Measurements from ENCODE around the gene RAB11FIP4.

Gene RAB11FIP4

GRCh38 chr17:31566247-31566991 is 174.9 kb downstream of the RAB11FIP4 start:
- H3K27ac ChIP-seq = no peak overlapping the region
- TF ChIP-seq ZFX (IDR thresholded peaks at IDR 0.05; ENCODE audit: borderline replicate concordance) (no peak), CTCF (IDR thresholded peaks at IDR 0.05) (no peak)

GRCh38 chr17:31566992-31567373 is 175.5 kb downstream of the RAB11FIP4 start:
- no peak overlapping the region for H3K27ac ChIP-seq
- no peak for TF ChIP-seq CTCF (IDR thresholded peaks at IDR 0.05)
- TF ChIP-seq ZFX (IDR thresholded peaks at IDR 0.05; ENCODE audit: borderline replicate concordance) = no peak

- TF ChIP-seq ZFX (IDR thresholded peaks at IDR 0.05; ENCODE audit: borderline replicate concordance) (no peak), CTCF (IDR thresholded peaks at IDR 0.05) (no peak)
- no peak overlapping the region for H3K27ac ChIP-seq
Observed at GRCh38 chr17:31568121-31568520, 176.6 kb downstream of the RAB11FIP4 start.

GRCh38 chr17:31568539-31568938 is 177.1 kb downstream of the RAB11FIP4 start:
- H3K27ac ChIP-seq = no peak overlapping the region
- no peak for TF ChIP-seq CTCF (IDR thresholded peaks at IDR 0.05)
- no peak for TF ChIP-seq ZFX (IDR thresholded peaks at IDR 0.05; ENCODE audit: borderline replicate concordance)

- H3K27ac ChIP-seq = no peak overlapping the region
- TF ChIP-seq ZFX (IDR thresholded peaks at IDR 0.05; ENCODE audit: borderline replicate concordance) (no peak), CTCF (IDR thresholded peaks at IDR 0.05) (no peak)
Observed at GRCh38 chr17:31570231-31570630, 178.8 kb downstream of the RAB11FIP4 start.

GRCh38 chr17:31570951-31571892 is 179.7 kb downstream of the RAB11FIP4 start:
- TF ChIP-seq CTCF (IDR thresholded peaks at IDR 0.05) = no peak
- no peak overlapping the region for H3K27ac ChIP-seq

GRCh38 chr17:31572341-31572740 is 180.9 kb downstream of the RAB11FIP4 start:
- no peak for TF ChIP-seq CTCF (IDR thresholded peaks at IDR 0.05)
- TF ChIP-seq ZFX (IDR thresholded peaks at IDR 0.05; ENCODE audit: borderline replicate concordance) = no peak
- H3K27ac ChIP-seq = no peak overlapping the region

All from 22Rv1 (cell line).